GM18508 (cell line): ENCODE results near the gene PSTPIP1.

Experiments used
- ATAC-seq: cut with Tn5 transposase; IDR thresholded peaks from one replicate; pipeline ENCODE4 v1.9.1; 2021; ENCODE audit warnings: moderate number of reproducible peaks; ENCODE audit not compliant: insufficient read depth, unreplicated experiment

The PSTPIP1 gene

DNA sequence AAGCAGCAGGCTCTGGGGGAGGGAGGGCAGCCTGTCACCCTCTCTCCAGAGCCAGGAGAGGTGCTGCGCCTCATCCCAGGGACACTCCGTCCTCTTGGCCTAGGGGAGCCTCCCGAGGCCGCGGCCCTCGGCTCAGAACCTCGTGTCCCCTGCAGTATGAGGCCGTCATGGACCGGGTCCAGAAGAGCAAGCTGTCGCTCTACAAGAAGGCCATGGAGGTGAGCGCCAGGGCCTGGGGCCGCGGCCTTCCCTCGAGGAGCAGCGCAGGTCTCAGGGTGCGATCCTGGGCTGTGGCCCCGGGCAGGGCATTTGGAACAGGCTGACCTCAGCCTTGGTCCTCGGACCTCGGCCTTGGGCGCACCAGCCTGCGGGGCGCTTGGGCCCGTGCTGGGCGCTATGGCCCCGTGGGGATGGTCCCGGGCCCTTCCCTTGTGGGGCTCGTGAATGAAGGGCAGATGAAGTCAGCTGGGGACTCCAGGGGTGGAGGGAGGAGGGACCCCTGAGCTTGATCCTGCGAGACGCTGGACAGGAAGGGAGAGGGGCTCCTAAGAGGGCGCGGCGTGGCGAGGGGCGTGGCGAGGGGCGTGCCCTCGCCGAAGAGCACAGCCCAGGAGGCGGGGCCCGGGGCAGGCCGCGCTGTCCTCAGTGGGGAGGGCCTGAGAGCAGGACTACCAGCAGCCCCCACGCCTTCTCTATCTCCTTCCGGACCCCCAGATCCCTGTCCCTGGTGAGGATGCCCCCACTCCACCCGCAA lies 32.9 kb downstream of the PSTPIP1 start:
- no peak for ATAC-seq

DNA sequence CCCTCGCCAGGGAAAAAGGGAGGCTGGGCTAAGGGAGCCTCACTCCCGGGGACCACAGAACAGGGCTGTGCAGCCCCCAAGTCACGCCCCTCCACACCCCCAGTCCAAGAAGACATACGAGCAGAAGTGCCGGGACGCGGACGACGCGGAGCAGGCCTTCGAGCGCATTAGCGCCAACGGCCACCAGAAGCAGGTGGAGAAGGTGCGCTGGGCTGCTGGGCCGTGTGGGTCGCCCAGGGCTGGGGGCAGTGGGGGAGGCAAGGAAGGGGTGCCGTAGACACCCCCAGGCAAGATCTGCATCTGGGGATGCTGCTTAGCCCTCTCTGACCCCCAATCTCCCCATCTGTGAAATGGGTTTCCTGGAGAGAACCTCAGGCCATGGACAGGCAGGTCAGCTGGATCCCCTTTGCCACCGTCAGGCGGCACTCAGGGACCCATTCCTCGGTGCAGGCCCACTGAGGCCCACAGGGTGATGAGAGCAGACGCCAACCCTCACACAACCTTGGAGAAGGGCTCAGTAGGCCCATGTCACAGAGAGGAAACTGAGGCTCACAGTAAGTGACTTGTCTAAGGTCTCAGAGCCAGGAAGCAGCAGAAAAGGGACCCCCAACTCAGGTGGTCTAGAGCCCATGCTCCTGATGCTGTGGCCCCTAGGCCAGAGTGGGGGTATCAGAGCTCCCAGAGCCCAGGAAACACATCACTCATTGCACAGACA lies 33.7 kb downstream of the PSTPIP1 start:
- no peak for ATAC-seq

DNA sequence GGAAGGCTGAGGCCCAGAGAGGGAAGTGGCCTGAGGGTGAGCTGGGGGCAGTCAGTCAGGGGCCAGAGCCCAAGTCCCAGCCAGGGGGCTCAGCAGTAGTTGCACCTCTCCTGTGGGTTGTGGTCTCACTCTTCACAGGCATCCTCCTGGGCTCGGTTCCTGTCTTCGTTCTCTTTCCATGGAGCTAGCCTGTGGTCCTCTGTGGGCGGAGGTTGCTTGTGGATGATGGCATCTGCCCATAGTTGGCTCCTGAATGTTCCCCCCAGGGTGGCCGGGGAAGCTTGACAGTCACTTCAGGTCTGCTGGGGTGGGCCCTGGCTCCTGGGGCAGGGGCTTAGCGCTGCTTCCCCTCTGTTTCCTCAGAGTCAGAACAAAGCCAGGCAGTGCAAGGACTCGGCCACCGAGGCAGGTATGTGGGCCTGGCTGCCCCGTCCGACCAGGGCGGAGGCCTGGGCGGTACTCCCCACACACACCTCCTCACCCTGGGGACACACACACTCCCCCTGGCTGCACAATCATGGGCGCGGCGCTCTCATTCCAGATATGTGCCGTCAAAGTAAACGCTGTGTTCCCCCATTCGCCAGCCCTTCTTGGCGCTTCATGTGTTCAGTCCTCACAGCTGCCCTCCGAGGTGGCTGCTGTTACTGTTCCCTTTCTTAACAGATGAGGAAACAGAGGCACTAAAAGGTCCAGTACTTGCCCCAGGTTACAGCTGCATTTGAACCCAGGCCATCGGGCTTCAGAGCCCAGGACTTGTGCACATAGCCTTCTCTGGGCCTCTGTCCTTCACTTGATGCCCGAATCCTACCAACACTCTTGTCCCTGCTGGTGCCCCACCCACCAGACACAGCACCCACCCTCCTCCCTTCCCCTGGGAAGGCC lies 34.5 kb downstream of the PSTPIP1 start:
- ATAC-seq = no peak

DNA sequence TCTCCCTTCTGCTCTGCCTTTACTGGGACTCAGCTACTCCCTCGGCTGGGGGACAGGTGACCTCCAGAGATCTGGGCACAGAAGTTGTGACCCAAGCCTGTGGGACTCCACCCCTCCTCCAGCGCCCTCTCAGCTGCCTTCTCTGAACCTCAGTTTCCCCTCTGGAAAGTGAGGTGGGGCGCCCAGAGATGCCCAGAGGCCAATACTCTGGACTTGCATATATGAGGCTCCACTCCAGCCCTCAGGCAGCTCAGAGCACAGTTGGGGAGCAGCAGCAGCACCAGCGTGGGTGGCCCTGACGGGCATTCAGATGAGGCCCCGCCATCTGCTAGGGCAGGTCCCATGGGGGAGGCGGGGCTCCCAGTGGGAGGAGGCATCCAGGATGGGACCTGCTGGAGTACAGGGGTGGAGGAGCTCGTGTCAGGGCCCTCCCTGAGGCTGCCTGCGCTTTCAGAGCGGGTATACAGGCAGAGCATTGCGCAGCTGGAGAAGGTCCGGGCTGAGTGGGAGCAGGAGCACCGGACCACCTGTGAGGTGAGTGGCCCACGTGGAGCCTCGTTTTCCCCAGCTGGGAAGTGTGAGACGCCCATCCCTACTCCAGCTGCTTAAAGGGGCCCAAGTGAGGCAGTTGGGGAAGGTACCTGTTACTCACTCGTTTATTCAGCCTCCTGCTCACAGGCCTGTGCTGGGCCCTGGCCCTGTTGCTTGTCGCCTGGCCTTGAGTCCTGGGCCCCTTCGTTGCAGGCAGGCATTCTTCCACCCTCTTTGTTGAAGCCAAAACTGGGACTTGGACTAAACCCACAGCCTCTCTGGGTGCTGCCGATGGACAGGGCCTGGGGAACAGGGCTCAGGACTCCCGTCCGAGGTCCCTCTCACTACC lies 35.4 kb downstream of the PSTPIP1 start:
- no peak for ATAC-seq

DNA sequence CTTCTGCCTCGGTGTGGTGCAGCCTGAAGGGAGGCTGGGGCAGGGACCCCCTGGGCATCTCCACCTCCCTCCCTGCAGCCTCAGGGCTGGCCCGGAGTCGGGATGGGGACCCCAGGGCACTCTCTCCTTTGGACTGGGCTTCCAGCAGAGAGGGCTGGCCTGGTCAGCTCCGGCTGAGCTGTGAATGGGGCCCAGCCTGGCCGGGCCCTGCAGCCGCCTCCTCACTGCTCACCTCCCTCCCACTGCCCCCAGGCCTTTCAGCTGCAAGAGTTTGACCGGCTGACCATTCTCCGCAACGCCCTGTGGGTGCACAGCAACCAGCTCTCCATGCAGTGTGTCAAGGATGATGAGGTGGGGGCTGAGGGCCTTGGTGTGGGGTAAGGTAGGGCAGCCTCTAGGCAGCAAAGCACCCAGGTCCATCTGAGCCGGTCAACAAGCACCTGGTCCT lies 36.0 kb downstream of the PSTPIP1 start:
- no peak for ATAC-seq

DNA sequence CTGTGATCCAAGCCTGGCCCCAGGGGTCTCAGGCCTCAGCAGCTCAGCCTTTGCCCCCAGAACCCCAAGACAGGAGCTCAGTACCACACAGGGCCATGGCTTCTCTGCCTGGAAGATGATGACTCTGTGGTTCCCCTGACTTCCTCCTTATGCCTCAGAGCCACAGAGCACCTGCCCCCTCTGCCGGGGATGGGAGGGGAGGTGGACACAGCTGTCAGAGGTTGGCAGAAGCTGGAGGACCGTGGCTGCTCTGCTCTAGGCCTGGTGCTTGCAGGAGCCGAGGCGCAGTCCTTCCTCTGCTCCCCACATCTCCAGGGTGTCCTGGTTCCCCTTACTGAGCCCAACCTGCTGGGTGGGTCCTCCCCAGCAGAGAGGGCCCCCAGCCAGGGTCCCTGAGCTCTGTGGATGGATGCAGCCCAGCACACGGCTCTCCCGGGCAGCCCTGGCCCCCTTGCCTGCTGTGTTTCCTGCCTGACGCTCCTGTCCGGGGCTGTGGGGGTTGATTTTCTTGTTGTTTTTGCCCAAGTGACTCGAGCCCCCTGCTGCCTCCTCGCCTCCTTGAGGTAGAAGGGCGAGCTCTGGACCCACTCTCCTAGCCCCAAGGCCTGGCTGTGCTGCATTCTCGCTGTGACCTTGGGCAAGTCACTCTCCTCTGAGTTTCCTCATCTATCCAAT lies 36.6 kb downstream of the PSTPIP1 start:
- no peak for ATAC-seq

DNA sequence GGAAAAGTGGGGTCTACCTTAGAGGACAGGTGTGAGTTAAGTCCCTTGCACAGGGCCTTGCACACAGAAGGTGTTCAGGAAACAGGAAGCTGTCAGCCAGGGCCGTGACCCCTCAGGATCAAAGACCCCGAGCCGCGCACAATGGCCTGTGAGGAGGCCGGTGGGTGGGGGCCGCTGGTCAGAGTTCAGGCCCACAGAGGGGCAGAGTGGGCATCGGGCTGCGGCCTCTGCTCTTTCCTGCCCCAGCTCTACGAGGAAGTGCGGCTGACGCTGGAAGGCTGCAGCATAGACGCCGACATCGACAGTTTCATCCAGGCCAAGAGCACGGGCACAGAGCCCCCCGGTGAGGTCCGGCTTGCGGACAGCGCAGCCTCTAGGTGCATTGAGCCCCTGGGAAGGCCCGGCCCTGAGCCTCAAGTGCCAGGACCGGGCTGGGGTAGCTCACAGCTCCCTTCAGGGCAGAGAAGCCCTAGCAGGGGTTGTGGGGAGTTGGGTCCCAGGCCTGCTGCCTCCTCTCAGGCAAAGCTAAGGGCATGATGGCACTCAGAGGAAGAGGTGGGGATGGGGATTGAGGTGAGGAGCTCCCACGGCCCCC lies 37.2 kb downstream of the PSTPIP1 start:
- no peak for ATAC-seq

DNA sequence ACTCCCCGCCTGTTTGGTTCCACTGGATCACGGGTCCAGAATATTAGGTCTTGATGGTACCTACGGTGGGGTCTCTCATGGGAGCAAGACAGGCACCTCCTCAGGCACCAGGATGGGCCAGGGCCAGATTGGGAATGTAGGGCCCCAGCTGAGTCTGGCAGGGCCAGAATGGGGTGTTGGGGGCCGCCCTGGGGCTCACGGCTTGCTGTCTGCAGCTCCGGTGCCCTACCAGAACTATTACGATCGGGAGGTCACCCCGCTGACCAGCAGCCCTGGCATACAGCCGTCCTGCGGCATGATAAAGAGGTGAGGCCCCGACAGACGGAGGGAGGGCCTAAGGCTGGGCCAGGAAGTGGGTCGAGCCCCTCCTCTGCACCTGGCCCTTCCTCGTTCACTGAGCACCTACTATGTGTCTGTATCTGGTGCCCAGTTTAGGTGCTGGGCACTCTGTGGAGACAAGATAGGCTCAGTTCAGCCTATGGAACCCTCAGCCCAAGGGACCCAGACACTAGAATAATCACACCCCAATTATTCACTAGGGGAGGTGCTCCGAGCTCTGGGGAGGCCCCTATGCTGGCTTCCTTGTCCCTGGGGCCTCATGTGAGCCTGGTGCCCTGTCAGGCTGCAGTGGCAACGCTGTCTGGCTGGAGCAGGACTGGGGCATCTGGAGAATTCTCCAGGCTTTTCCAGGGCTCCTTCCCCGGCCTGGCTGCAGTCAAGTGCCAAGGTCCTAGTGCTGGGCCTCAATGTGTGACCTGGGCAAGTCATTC lies 37.9 kb downstream of the PSTPIP1 start:
- no peak for ATAC-seq

DNA sequence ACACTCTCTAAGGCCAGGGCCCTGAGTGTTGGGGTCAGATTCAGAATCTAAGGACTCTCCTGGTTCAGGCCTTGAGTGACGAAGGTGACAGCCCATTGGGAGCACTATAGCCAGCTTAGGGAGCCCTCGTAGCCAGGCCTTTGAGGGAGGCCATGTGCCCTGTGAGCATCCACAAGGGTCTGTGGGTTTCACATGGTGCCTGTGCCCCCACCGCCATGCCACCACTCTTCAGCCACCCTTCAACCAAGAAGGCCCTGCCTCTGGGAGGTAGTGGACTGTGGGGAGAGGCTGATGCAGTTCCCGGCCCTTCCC lies 38.4 kb downstream of the PSTPIP1 start:
- ATAC-seq = no peak

DNA sequence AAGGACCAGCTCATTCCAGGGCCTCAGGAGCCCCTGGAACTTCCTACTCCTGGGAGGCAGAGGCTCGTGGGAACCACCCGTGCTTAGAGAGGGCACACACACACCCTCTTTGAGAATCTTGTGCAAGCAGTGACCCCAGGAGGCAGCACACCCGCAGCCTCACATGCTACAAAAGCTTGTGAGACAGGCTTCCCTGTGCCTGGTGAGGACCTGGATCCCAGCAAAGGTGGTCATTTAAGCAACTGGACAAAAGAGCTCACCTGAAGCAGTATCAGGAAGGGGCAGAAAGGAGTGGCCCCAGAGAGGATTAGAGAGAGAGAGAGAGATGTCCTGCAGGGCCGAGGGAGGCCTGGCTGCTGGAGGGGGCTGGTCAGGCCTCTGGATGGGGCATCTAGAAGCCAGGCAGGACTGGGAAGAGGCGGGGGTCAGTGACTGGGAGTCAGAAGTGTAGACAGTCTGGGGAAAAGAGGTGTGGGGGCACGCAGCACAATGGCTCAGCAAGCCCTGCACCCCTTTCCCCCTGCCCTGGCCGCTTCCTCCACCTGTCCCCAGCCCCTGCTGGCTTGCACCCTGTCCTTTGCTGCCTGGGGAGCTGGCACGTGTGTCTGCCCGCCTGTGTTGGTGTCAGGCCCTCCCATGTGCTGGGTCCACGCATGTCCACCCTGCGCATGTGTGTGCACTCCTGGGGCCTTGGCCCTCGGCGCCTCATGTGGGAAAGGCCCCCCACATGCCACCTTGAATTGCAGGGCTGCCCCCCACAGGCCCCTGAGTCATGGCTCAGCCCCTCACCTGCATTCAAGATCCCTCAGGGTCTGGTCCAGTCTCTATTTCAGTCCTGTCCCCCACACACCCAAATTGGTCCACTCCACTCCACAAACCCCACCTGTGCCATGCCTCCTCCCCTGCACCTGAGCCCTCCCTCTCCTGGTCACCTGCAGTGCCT lies 39.1 kb downstream of the PSTPIP1 start:
- no peak for ATAC-seq

DNA sequence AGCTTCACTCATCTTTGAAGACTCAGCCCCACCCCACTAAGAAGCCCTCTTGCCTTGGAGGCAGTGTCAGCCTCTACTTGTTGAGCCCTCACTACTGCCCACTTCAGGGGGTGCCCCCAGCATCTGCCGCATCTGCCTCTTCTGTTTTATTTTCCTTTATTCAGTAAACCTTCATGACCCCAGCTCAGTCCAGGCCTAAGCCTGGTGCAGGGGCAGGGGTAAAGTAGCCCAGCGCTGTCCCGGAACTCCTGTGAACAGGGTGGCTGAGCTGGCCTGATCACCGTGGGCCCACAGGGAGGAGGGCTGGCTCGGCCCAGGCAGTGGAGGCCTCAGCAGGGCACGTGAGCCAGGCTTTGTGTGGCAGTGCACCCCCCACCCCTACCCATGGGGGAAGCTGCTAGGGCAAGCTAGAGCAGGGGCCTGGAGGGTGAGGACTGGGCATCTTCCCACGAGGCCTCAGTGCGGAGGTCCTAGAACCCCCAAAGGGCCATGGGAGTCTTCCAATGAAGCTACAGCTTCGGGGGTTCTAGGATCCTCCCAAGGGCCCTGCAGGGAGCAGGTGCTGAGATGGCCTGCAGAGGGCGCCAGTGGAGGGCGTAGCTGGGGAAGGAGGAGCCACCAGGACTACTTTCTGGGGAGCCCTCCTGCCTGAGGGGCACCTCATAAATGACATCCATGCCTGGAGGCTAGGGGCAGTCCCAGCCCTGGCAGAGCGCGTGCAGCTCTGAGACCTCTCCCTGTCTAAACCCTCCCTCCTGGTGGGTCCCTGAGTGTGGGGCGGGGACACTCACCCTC lies 40.0 kb downstream of the PSTPIP1 start:
- ATAC-seq = no peak

DNA sequence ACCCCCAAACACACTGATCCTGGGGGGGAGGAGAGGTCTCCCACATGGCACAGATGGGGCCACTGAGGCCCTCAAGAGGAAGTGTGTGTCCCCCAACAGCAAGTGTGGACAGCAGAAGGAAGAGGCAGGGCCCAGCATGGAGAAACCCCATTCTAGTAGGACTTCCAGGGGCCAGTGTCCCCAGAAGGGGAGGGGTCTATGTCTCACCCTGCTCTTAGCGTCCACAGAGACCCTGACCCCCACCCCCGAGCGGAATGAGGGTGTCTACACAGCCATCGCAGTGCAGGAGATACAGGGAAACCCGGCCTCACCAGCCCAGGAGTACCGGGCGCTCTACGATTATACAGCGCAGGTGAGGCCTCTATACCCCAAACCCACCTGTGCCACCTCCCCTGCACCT lies 40.7 kb downstream of the PSTPIP1 start:
- no peak for ATAC-seq

DNA sequence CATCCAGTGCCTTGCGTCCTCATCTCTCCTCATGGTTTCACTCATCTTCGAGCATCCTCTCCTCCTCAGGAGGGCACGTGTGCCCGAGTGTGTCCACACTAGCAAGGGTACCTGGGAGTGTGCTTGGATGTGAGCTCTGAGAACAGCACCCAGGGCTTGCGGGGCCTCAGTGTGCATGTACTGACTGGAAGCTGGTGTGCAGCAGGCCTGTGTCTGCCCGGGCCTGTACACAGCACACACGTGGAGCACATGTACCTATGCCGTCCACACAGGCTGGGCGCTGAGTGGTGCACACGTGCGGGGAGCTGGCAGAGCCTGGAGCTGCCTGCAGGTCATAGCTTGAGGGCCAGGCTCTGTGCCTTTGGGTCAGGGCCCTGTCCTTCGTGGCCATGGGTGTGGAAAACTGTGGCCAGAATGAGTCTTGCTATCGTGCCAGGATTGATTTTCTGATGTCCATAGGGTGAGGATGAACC lies 41.1 kb downstream of the PSTPIP1 start:
- ATAC-seq = no peak

DNA sequence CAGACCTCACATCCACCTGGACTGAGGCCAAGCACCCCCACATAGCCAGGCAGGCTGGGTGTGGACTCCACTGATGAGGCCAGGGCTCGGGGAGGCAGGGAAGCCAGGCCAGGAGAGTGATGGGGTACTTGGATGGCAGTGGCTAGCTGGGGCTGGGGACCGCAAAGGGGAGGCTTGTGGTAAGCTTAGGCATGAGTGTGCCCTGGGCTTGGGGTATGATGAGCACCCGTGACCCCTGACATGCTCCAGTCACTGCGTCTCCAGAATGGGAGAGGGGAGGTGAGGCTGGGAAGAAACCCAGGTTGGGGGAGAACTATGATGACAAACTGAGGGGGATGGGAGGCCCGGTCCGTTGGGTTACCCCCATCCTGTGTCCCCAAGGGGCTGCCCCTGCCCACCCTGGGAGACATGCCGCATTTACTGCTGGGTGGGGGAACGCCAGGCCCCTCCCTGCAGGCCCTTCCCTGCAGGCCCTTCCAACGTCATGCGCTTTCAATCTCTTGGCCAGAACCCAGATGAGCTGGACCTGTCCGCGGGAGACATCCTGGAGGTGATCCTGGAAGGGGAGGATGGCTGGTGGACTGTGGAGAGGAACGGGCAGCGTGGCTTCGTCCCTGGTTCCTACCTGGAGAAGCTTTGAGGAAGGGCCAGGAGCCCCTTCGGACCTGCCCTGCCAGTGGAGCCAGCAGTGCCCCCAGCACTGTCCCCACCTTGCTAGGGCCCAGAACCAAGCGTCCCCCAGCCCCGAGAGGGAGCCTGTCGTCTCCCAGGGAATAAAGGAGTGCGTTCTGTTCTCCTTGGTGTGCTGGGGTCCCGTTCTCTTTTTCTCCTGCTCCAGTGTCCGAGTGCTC lies 41.8 kb downstream of the PSTPIP1 start:
- no peak for ATAC-seq

DNA sequence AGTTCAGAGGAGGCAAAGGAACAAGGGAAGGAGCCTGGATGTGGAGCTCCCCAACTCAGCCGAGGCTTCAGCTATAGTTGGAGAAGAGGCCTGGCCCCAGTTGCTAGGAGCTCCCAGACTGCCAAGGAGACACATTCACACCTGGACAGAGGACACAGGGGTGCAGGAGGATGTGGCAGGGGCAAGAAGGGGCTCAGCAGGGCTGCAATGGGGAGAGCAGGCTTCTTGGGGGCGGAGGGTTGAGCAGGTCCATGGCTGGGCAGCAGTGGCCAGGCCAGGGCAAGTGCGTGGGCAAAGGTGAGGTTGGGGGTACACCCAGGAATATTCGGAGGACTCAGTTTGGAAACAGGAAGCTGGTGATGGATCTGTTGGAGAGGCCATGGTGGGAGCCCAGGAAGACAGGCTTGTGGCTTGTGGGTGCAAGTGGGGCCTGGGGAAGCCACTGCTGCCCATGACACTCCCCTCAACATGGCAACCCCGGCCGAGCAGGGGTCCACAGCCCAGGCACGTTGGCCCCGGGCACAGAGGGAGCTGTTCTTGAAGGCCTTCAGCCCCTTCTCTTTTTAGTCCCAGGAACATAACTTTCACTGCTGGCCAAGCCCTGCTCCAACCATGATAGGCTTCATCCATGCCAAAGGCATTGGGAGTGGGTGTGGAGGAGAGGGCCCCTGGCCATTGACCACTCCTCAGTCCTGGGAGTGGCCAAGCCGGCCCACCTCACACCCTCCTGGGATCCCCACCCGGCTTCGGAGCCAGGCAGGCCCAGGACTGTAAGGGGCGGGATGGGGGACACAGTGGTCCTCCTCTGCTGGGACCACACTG lies 42.7 kb downstream of the PSTPIP1 start:
- ATAC-seq = no peak
